Osteoblast (primary cell): ENCODE measurements around the gene PLEKHG3. TPM values are rescaled to one million over a fixed set of nuclear protein-coding genes. Genes with fewer than 3 reads are reported as not detected.

Experiments
- DNase-seq: peaks from one replicate; pipeline ENCODE4 v3.0.0; 2011; ENCODE audit warnings: low spot score, mixed read lengths; ENCODE audit not compliant: insufficient read length; ENCODE audit errors: missing footprints
- H2AFZ ChIP-seq: 2 replicates; pipeline ENCODE4 v1.6.0; 2011; ENCODE audit warnings: mild to moderate bottlenecking, low read length
- H3K27ac ChIP-seq: 2 replicates; pipeline ENCODE4 v1.5.1; 2011; ENCODE audit warnings: mild to moderate bottlenecking, low read depth, low read length, moderate library complexity
- H3K27me3 ChIP-seq: 2 replicates; pipeline ENCODE4 v1.6.0; 2012; ENCODE audit warnings: mild to moderate bottlenecking, control low read depth, inconsistent platforms, low read length, moderate library complexity; ENCODE audit not compliant: insufficient read depth
- H3K36me3 ChIP-seq: 2 replicates; pipeline ENCODE4 v1.5.1; 2011; ENCODE audit warnings: mild to moderate bottlenecking, low read length, control low read depth, moderate library complexity; ENCODE audit not compliant: insufficient read depth
- H3K4me1 ChIP-seq: 2 replicates; pipeline ENCODE4 v1.5.1; 2011; ENCODE audit warnings: mild to moderate bottlenecking, low read length, control low read depth, moderate library complexity; ENCODE audit not compliant: insufficient read depth
- H3K4me2 ChIP-seq: 2 replicates; pipeline ENCODE4 v1.6.0; 2011; ENCODE audit warnings: mild to moderate bottlenecking, low read length; ENCODE audit not compliant: insufficient read depth
- H3K4me3 ChIP-seq: fragments of 200-600 bp; sonication (generic); 3 replicates; pipeline ENCODE4 v1.5.1; 2012; ENCODE audit warnings: mild to moderate bottlenecking, low read length, inconsistent platforms; ENCODE audit not compliant: insufficient read depth
- H3K79me2 ChIP-seq: 2 replicates; pipeline ENCODE4 v1.6.0; 2012; ENCODE audit warnings: mild to moderate bottlenecking, low read length, control low read depth, inconsistent platforms; ENCODE audit not compliant: insufficient read depth
- H3K9me3 ChIP-seq: 2 replicates; pipeline ENCODE4 v1.5.1; 2011; ENCODE audit warnings: low read depth, low read length, control low read depth
- H4K20me1 ChIP-seq: 2 replicates; pipeline ENCODE4 v1.6.0; 2012; ENCODE audit warnings: mild to moderate bottlenecking, low read length, control low read depth; ENCODE audit not compliant: insufficient read depth
- total RNA-seq: library from RNA; depleted of rRNA; stranded (reverse); fragments of >200 nt; gene quantifications from 2 replicates; pipeline ENCODE4 v1.2.3, GENCODE V29; 2012
- TF ChIP-seq, protein P1 (sequence below): IDR thresholded peaks from 2 replicates; pipeline ENCODE4 v1.5.1; 2011; ENCODE audit warnings: mild to moderate bottlenecking, low read depth, low read length, moderate library complexity; ENCODE audit errors: extremely low read depth

PLEKHG3 gene
- total RNA-seq, 1 donor: 5.4 TPM

DNA sequence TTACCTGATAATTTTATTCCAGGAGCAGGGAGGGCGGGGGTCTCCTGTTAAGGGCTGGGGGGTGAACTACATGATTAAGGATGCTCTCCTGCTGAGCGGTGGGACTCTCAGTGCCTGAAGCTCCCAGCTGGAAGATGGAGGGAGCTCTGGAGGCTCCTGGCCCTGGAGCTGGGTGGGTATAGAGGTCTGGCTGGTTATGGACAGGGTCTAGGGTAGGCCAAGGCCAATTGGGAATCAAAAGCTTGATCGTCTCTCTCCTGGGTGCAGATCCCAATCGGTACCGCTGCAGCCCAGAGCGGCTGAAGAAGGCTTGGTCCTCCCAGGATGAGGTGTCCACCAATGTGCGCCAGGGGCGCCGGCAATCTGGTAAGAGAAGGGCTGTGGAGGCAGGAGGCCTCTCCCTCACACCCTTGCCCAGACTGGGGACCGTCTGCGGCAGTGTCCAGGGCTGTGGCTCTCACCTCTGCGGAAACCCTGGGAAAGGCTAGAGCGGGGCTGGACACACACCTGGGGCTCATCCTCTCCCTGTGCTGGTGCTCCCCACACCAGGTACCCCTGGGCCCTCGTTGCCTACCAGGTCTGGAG, 28.4 kb downstream of the PLEKHG3 start:
- DNase-seq: peak; percentile 52
- TF ChIP-seq, protein P1, sequence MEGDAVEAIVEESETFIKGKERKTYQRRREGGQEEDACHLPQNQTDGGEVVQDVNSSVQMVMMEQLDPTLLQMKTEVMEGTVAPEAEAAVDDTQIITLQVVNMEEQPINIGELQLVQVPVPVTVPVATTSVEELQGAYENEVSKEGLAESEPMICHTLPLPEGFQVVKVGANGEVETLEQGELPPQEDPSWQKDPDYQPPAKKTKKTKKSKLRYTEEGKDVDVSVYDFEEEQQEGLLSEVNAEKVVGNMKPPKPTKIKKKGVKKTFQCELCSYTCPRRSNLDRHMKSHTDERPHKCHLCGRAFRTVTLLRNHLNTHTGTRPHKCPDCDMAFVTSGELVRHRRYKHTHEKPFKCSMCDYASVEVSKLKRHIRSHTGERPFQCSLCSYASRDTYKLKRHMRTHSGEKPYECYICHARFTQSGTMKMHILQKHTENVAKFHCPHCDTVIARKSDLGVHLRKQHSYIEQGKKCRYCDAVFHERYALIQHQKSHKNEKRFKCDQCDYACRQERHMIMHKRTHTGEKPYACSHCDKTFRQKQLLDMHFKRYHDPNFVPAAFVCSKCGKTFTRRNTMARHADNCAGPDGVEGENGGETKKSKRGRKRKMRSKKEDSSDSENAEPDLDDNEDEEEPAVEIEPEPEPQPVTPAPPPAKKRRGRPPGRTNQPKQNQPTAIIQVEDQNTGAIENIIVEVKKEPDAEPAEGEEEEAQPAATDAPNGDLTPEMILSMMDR: no peak
- Histone ChIP-seq H2AFZ (no peak overlapping the region), H3K27ac (no peak overlapping the region), H3K36me3 (no peaks in the 10 kb centered on the region), H3K9me3 (no peaks in the 10 kb centered on the region), H3K27me3 (no peaks in the 10 kb centered on the region), H3K4me2 (no peak overlapping the region), H3K79me2 (no peaks in the 10 kb centered on the region), H4K20me1 (no peaks in the 10 kb centered on the region), H3K4me1 (no peaks in the 10 kb centered on the region), H3K4me3 (no peak overlapping the region)

DNA sequence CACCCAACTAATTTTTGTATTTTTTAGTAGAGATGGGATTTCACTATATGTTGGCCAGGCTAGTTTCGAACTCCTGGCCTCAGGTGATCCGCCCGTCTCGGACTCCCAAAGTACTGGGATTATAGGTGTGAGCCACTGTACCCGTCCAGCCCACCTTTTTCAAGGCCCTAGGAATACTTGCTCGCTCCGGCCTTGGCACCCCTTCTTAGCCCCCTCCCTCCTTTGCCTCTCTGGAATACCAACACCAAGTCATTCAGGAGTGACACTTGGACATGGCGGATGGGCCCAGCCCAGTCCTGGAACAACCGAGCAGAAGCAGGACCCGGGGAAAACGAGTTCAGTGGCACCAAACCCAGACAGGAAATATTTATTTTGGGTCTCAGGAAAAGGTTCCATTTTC, 29.1 kb downstream of the PLEKHG3 start:
- no peaks in the 10 kb centered on the region for H4K20me1 ChIP-seq
- H3K4me3 ChIP-seq: no peak overlapping the region
- H3K9me3 ChIP-seq: no peaks in the 10 kb centered on the region
- no peaks in the 10 kb centered on the region for H3K27me3 ChIP-seq
- no peaks in the 10 kb centered on the region for H3K36me3 ChIP-seq
- TF ChIP-seq, protein P1: no peak
- H3K27ac ChIP-seq: no peak overlapping the region
- no peaks in the 10 kb centered on the region for H3K4me1 ChIP-seq
- no peaks in the 10 kb centered on the region for H3K79me2 ChIP-seq
- DNase-seq: no peak
- no peak overlapping the region for H2AFZ ChIP-seq
- H3K4me2 ChIP-seq: no peak overlapping the region

DNA sequence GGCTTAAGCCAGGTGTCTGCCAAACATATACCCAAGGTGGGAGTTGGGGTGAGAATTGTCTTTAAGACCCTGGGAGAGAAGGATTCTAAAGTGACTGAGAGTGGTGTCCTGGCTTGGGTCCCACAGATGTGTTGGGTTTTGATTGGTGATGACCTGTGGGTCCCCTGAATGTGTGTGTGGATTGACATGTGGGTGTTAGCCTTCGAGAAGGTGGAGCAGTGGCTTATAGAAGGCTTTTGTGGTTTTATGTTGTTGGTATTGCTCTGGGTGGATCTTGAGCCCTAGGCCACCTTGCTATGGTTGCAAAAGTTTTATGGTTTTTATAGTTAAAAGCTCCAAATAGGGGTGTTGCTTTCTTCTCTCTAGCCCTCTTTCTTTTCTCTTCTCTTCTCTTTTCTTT, 29.7 kb downstream of the PLEKHG3 start:
- DNase-seq: no peak
- Histone ChIP-seq H3K27me3 (no peaks in the 10 kb centered on the region), H3K27ac (no peak overlapping the region), H3K4me1 (no peaks in the 10 kb centered on the region), H3K4me2 (no peak overlapping the region), H3K4me3 (no peak overlapping the region), H3K79me2 (no peaks in the 10 kb centered on the region), H4K20me1 (no peaks in the 10 kb centered on the region), H2AFZ (no peak overlapping the region), H3K36me3 (no peaks in the 10 kb centered on the region), H3K9me3 (no peaks in the 10 kb centered on the region)
- TF ChIP-seq, protein P1: no peak

DNA sequence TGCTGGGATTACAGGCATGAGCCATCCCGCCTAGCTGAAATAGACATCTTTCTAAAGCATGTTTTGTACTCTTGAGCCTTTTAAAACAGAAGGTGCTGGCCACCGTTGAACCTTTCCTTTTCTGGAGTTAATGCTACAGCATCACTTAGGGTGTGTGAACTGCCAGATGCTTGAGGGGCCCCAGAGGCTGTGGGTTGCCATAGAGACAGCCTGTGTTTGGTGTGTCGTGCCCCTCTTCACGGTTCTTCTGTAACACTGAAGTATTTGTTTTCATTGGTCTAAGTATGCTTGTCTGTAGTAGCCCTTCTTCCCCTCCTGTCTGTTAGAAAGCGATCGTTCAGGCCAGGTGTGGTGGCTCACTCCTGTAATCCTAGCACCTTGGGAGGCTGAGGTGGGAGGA, 30.8 kb downstream of the PLEKHG3 start:
- H2AFZ ChIP-seq: no peak overlapping the region
- H3K4me2 ChIP-seq: no peak overlapping the region
- no peaks in the 10 kb centered on the region for H3K36me3 ChIP-seq
- H3K27me3 ChIP-seq: no peaks in the 10 kb centered on the region
- no peaks in the 10 kb centered on the region for H3K4me1 ChIP-seq
- H3K27ac ChIP-seq: no peak overlapping the region
- TF ChIP-seq, protein P1: no peak
- no peaks in the 10 kb centered on the region for H4K20me1 ChIP-seq
- no peaks in the 10 kb centered on the region for H3K9me3 ChIP-seq
- no peaks in the 10 kb centered on the region for H3K79me2 ChIP-seq
- H3K4me3 ChIP-seq: no peak overlapping the region
- DNase-seq: peak; percentile 1
